Vagina (tissue), 2 donors: ENCODE data around the gene CCDC17.

Experiments
- POLR2A ChIP-seq, 2 donors: fragments of 450-650 bp; IDR thresholded peaks; one replicate each; pipeline ENCODE4 v1.6.1; 2017; ENCODE audit warnings: antibody characterized with exemption in 2 of 2, mild to moderate bottlenecking in 2 of 2, moderate library complexity in 2 of 2
- POLR2AphosphoS5 ChIP-seq, 2 donors: sonication (generic); formaldehyde crosslinking; IDR thresholded peaks; one replicate each; pipeline ENCODE4 v1.9.0; 2017; ENCODE audit warnings: antibody characterized with exemption in 2 of 2, mild to moderate bottlenecking in 2 of 2, low read depth in 1 of 2; ENCODE audit not compliant: insufficient read depth in 1 of 2

GRCh38 chr1:45594412-45594811 lies 29.4 kb downstream of the CCDC17 start:
- TF ChIP-seq POLR2A (IDR thresholded peaks at IDR 0.05) (no peak), POLR2AphosphoS5 (IDR thresholded peaks at IDR 0.05; ENCODE audit: insufficient read depth in 1 of 2, low read depth in 1 of 2) (no peak)
